GM19023 (cell line): ENCODE measurements around the gene KREMEN2.
"Not testable (repeated sequence)": the region's sequence is repeated elsewhere in the genome, so short reads cannot be mapped to it uniquely, and the experiment has no call there.

Experiments used
- ATAC-seq: cut with Tn5 transposase; IDR thresholded peaks from one replicate; pipeline ENCODE4 v1.9.1; 2021; ENCODE audit warnings: mild to moderate bottlenecking, moderate library complexity; ENCODE audit not compliant: unreplicated experiment

The KREMEN2 gene, protein sequence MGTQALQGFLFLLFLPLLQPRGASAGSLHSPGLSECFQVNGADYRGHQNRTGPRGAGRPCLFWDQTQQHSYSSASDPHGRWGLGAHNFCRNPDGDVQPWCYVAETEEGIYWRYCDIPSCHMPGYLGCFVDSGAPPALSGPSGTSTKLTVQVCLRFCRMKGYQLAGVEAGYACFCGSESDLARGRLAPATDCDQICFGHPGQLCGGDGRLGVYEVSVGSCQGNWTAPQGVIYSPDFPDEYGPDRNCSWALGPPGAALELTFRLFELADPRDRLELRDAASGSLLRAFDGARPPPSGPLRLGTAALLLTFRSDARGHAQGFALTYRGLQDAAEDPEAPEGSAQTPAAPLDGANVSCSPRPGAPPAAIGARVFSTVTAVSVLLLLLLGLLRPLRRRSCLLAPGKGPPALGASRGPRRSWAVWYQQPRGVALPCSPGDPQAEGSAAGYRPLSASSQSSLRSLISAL

DNA sequence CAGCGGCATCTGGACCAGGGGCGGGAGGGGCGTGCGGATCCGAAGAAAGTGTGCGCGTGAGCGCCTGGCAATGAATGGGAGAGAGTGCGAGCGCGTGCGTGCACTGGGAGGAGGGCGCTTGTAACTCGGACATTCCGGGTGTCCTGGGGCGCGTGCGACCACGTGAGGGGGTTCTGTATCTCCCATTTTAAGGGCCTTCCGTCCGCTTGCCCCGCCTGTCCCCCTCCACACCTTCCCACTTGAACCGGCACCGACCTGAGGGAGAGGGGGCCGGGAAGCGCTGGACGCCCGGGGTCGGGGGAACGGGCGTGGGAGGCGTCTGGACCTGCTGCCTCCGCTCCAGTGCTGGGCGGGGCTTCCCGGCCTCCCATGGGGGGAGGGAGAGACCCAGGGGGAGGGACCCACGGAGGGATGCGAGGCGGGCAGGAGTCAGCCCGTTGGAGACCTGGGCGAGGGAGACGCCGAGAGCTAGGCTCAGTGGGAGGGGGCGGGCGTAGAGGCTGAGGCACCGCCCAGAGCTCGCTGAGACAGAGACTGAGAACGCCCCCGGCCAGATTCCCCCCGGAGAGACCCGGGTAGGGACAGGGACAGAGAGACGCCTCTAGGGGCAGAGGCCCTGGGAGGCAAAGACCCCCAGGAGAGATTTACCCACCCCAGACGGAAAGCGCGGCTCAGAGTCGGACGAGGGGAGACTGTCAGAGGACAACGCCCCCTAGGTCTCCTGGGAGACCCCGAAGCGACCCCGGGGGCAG lies at the start of gene KREMEN2:
Gene KREMEN2 (plus strand): TSS at position 553 of the 752 bp plus-strand sequence. CDS start 246 bp downstream, outside the sequence.
- ATAC-seq = no peak

DNA sequence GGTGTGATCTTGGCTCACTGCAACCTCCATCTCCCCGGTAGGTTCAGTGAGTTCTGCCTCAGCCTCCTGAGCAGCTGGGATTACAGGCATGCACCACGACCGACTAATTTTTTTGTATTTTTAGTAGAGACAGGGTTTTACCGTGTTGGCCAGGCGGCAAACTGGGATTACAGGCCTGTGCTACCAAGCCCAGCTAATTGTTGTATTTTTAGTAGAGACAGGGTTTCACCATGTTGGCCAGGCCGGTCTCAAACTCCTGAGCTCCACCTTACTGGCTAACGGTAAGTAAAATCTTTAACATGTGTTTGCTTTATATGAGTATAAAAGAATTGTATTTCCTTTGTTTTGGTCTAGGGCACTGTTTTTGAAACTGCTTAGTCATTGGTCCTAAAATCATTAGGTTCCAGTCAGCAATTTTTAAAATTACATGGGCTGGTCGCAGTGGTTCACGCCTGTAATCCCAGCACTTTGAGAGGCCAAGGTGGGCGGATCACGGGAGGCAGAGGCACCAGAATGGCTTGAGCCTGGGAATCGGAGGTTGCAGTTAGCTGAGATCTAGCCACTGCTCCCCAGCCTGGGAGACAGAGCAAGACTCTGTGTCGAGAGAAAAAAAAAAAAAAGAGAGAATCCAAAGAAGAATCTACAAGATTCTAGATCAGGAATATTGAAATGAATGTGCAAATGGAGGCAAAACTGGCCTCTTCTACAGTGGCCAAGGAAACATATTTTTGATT lies 48.7 kb upstream of the KREMEN2 start:
- no peak for ATAC-seq

DNA sequence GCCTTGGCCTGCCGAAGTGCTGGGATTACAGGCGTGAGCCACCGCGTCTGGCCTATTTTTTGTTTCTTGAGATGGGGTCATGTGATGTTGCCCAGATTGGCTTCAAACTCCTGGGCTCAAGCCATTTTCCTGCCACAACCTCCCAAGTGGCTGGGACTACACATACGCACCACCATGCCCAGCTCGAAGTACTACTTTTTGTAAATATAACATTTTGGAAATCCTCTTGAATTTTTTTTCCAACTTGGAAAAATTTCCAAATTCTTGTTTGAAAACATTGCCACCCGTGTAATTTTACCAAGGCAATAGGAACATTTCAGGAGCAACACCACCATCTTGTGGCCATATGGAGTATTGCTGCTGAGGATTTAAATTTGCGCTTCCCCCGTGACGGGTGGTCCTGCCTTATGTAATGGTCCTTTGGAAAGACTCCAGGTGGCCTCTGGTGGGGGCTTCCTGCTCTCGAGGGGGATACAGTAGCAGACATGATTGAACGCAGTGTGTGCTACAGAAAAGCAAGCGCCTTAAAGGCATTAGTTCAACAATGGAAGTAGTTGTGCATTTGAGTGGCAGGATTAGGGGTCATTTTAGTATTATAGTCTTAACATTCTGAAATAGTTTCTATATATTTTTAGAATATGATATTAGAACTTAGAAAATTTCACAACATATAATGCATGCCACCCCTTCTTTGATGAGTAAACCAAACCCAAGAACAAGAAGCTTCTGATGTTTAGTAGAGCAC lies 44.4 kb upstream of the KREMEN2 start:
- no peak for ATAC-seq

DNA sequence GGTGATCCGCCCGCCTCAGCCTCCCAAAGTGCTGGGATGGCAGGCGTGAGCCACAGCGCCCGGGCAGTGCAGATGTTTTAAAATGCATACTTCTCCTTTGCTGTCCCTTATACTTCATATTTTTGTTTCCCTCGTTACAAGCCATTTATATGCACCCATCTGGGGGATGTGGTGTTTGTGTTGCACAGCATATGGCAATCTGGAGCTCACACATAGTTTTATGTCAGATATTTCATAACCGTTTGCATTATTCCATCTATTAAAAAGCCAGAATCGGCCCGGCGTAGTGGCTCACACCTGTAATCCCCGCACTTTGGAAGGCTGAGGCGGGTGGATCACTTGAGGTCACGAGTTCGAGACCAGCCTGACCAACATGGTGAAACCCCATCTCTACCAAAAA lies 40.6 kb upstream of the KREMEN2 start:
- no peak for ATAC-seq

DNA sequence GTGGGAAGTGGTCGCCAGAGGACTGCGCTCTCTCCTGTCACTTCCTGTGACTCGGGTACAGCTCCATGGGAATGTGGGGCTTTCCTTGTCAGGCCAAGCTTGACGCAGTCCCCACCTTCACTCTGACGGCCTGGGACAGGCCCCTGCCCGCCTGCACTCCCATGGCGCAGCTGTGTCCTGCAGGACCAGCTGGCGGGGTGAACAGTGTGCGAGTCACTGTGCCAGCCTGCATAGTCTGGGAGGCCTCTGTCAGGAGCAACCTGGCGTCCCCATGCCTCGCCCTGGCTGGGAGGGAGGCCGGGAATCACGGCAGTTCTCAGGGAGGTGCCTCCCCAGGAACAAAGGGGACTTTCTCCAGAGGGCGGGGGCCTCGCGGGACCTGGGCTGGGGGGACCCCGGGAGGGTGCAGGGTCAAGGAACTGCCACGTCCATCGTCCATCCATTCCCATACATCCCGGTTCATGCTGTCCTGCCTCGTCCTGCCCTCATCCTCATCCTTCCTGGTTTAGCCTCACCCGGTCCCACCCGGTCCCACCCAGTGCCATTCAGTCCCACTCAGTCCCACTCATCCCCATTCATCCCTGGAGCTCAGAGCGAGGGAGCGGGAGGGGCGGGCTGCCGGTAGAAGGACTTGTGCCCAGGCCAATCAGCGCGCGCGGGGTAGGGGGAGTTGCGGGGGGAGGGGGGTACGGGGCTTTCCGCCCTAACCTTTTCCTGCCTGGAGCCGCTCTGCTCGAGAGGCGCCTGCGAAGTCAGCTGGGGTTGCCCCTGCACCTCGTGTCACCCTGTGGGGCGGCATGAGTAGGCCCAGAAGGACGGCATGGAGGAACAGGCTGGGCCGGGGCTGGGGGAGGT lies 38.9 kb upstream of the KREMEN2 start:
- ATAC-seq = no peak

DNA sequence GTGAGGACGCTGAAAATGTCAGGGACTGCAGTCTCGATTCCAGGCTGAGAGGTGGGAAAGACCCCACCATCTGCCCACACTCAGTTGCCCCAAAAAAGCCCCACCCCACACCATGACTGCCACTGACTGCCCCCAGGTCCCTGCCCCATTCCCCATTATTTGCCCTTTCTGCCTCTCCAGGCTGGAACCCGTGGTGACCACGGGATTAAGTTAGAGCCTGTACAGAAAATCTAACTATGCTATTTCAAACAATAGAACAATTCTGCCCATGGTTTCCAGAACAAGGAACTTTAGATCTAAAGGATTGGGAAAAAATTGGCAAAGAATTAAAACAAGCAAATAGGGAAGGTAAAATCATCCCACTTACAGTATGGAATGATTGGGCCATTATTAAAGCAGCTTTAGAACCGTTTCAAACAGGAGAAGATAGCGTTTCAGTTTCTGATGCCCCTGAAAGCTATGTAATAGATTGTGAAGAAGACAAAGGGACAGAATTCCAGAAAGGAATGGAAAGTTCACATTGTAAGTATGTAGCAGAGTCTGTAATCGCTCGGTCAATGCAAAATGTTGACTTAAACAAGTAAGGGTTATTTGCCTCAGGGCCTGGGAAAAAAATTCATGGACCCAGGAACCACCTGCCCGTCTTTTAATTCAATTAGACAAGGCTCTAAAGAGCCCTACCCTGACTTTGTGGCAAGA lies 38.0 kb upstream of the KREMEN2 start:
- ATAC-seq = no peak

DNA sequence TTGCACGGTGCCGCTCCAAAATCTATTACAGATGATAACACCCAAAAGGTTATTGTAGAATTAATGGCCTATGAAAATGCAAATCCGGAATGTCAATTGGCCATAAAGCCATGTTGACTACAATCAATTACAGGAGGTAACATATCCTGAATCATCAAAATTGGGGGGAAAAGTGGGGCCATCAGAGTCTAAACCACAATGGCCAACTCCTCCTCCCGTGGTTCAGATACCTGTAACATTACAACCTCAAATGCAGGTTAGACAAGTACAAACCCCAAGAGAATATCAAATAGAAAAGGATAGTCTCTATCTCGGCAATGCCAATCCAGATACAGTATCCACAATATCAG lies 37.5 kb upstream of the KREMEN2 start:
- ATAC-seq = no peak

DNA sequence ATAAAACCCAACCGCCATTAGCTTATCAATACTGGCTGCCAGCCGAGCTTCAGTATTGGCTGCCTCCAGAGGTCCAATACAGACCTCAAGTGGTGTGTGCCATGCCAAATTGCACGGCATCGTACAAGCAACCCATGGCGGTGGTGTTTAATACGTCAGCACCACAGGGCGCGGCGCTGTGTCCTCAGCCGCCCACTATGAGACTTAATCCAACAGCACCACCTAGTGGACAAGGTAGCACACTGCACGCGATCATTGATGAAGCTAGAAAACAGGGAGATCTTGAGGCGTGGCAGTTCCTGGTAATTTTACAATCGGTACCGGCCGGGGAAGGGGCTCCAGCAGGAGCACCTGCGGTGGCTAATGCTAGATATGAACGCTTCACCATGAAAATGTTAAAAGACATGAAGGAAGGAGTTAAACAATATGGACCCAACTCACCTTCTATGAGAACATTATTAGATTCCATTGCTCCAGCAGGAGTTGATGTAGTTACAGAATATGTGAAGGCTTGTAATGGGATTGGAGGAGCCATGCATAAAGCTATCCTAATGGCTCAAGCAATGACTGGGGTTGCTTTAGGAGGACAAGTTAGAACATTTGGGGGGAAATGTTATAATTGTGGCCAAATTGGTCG lies 36.9 kb upstream of the KREMEN2 start:
- no peak for ATAC-seq

DNA sequence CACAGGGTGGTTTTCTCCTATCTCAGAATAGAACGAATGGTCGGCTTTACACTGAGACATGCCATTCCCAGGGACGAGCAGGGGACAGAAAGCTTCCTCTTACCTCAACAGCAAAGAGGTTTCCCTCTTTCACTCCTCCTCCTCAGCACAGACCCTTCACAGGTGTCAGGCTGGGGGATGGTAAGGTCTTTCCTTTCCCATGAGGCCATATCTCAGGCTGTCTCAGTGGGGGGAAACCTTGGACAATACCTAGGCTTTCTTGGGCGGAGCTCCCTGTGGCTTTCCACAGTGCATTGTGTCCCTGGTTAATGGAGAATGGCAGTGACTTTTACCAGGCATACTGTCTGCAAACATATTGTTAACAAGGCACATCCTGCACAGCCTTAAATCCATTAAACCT lies 35.9 kb upstream of the KREMEN2 start:
- not testable (repeated sequence) for ATAC-seq

DNA sequence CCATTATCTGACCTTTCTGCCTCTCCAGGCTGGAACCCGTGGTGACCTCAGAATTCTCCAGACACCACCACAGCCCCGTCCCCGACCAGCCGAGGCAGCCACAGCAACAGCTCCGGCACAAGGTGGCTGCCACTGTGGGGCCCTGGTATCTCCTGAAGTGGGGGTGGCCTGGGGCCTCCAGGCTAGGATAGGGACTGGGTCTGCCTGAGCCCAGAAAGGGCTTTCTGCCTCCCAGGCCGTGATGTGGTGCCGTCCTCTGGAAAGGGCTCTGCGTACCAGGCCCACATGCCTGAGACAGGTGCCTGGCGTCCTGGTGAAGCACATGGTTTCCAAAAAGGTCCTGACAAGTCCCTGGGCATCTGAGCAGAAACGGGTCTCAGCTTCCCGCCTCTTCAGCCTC lies 35.3 kb upstream of the KREMEN2 start:
- no peak for ATAC-seq

DNA sequence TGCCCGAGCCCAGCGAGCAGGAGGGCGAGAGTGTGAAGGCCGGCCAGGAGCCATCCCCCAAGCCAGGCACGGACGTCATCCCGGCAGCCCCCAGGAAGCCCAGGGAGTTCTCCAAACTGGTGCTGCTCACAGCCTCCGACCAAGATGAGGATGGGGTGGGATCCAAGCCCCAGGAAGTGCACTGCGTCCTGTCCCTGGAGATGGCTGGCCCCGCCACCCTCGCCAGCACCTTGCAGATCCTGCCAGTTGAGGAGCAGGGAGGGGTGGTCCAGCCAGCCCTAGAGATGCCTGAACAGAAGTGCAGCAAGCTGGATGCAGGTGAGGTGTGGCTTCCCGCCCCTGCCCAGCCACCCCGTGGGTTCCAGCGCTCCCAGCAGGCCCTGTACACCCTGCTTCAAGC lies 34.4 kb upstream of the KREMEN2 start:
- no peak for ATAC-seq

DNA sequence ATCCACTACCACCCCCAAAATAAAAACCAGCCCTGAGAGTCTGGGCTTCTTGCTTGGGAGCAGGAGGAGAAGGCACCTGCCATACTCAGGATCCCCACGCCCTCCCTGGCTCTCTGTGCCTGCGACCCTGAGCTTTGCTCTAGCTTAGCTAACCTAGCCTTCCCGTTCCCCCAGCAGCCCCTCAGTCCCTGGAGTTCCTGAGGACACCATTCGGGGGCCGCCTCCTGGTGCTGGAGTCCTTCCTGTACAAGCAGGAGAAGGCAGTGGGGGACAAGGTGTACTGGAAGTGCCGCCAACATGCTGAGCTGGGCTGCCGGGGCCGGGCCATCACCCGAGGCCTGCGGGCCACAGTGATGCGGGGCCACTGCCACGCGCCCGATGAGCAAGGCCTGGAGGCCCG lies 33.8 kb upstream of the KREMEN2 start:
- ATAC-seq = no peak

DNA sequence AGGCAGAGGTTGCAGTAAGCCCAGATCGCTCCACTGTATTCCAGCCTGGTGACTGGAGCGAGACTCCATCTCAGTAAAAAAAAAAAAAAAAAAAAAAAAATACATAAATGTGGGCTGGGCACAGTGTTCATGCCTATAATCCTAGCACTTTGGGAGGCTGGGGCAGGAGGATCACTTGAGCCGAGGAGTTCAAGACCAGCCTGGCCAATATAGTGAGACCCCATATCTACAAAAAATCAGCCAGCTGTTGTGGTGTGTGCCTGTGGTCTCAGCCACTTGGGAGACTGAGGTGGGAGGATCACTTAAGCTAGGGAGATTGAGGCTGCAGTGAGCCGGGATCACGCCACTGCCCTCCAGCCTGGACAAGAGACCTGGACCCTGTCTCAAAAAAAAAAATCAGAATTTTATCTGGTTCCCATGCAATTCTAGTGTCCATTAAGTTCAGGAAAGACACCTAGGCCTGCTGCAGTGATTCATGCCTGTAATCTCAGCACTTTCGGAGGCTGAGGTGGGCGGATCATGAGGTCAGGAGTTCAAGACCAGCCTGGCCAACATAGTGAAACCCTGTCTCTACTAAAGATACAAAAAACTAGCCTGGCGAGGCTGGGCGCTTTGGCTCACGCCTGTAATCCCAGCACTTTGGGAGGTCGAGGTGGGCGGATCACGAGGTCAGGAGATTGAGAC lies 32.7 kb upstream of the KREMEN2 start:
- not testable (repeated sequence) for ATAC-seq

DNA sequence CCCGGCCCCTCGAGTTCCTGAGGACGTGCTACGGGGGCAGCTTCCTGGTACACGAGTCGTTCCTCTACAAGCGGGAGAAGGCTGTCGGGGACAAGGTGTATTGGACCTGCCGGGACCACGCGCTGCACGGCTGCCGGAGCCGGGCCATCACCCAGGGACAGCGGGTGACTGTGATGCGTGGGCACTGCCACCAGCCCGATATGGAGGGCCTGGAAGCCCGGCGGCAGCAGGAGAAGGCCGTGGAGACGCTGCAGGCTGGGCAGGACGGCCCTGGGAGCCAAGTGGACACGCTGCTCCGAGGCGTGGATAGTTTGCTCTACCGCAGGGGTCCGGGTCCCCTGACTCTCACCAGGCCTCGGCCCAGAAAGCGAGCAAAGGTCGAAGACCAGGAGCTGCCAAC lies 30.9 kb upstream of the KREMEN2 start:
- ATAC-seq = no peak

DNA sequence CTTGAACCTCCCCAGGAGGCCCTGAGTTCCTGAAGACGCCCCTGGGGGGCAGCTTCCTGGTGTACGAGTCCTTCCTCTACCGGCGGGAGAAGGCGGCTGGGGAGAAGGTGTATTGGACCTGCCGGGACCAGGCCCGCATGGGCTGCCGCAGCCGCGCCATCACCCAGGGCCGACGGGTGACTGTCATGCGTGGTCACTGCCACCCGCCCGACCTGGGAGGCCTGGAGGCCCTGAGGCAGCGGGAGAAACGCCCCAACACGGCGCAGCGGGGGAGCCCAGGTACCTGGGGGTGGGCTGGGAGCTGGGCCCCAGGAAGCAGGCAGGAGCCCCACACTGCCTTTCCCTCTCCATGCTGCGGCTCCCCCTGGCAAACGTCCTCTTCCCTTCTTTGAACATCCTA lies 30.4 kb upstream of the KREMEN2 start:
- no peak for ATAC-seq

DNA sequence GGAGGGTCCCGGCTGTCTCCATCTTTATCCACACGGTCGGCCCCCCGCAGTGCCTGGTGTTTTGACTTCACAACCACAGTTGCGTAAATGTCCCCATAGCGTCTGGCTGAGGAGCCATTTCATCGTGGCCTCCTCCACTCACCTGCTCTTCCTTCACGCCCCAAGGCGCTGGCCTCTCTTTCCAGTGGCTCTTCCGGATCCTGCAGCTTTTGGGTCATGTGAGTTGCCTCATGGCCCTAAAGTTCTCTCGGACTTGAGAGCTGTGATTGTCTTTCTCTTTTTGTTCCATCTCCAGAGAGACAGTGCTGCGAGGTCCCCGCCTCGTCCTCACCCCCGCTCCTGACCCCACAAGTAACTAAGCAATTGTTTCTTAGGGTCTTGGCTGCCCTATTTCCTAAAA lies 29.6 kb upstream of the KREMEN2 start:
- ATAC-seq = no peak

DNA sequence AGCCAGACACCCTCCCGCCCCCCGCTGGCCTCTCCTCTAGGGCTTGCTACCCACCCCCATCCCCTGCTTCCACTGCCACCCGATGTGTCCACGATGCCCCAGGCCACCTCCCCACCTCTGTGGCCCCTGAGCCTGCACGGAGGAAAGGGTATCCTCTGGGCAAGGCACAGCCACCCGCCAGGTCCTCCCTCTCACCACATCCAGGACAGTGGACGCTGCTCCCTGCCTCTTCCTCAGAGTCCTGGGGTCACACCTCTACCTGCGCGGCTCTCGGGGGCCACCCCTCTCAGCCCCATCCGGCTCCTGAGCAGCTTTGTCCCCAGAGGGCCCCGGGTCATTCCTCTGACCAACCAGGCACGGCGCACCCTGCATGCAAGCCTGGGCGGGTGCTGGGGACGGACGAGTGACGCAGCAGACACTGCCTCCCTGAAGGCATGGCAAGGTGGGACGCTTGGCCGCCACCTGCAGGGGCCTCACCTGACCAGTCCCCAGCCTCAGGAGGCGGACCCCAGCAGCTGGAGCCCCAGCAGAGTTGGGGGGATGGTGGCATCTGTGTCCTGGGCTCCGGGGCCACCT lies 27.6 kb upstream of the KREMEN2 start:
- ATAC-seq = no peak

DNA sequence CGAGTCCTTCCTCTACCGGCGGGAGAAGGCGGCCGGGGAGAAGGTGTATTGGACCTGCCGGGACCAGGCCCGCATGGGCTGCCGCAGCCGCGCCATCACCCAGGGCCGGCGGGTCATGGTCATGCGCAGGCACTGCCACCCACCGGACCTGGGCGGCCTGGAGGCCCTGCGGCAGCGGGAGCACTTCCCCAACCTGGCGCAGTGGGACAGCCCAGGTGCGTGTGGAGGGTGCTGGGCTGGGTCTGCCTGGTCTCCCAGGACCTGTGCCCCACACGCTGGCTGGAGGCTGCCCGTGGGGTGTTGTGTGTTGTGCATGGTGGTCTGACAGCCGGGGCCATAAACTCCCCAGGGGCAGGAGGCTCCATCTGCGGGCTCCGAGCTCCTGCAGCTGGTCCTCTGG lies 26.9 kb upstream of the KREMEN2 start:
- no peak for ATAC-seq
